GM23338 (cell line): Measurements from ENCODE around the gene P2RX4. TPM values are rescaled to one million over a fixed set of nuclear protein-coding genes. Genes with fewer than 3 reads are reported as not detected.
"Not testable (repeated sequence)": the region's sequence is repeated elsewhere in the genome, so short reads cannot be mapped to it uniquely, and the experiment has no call there.

Experiments
- ATAC-seq: fragments of 200-7000 bp; cut with Tn5 transposase; 3 replicates; pipeline ENCODE4 v1.9.1; 2020
- DNase-seq: peaks from one replicate; pipeline ENCODE4 v3.0.0-alpha.2; 2015; ENCODE audit warnings: low spot score
- H2AFZ ChIP-seq: fragments of 200-600 bp; sonication (generic); 2 replicates; pipeline ENCODE4 v1.8.0; 2016; ENCODE audit warnings: antibody characterized with exemption, mild to moderate bottlenecking, moderate library complexity
- H3F3A ChIP-seq: fragments of 200-600 bp; sonication (generic); replicated peaks from 2 replicates; pipeline ENCODE4 v1.8.0; 2017; ENCODE audit warnings: antibody characterized with exemption, mixed run types, low read depth
- H3K27ac ChIP-seq: fragments of 200-600 bp; sonication (generic); 2 replicates; pipeline ENCODE4 v1.6.1; 2016; ENCODE audit warnings: low read depth
- H3K27me3 ChIP-seq: fragments of 200-600 bp; sonication (generic); 2 replicates; pipeline ENCODE4 v1.8.0; 2016; ENCODE audit warnings: mild to moderate bottlenecking, mixed run types, moderate library complexity; ENCODE audit not compliant: insufficient read depth
- H3K36me3 ChIP-seq: fragments of 200-600 bp; sonication (generic); 2 replicates; pipeline ENCODE4 v1.8.0; 2016; ENCODE audit warnings: mild to moderate bottlenecking; ENCODE audit not compliant: insufficient read depth
- H3K4me1 ChIP-seq: fragments of 200-600 bp; sonication (generic); 2 replicates; pipeline ENCODE4 v1.8.0; 2016; ENCODE audit warnings: mild to moderate bottlenecking, moderate library complexity; ENCODE audit not compliant: insufficient read depth
- H3K4me2 ChIP-seq: fragments of 200-600 bp; sonication (generic); 2 replicates; pipeline ENCODE4 v1.7.1; 2017; ENCODE audit warnings: mixed run types
- H3K4me3 ChIP-seq: fragments of 200-600 bp; sonication (generic); 2 replicates; pipeline ENCODE4 v1.6.1; 2016; ENCODE audit warnings: mixed run types
- H3K79me2 ChIP-seq: fragments of 200-600 bp; sonication (generic); replicated peaks from 2 replicates; pipeline ENCODE4 v1.8.0; 2017; ENCODE audit warnings: mild to moderate bottlenecking; ENCODE audit not compliant: insufficient read depth
- H3K9me2 ChIP-seq: fragments of 200-600 bp; sonication (generic); 2 replicates; pipeline ENCODE4 v1.8.0; 2017; ENCODE audit not compliant: insufficient read depth
- H4K20me1 ChIP-seq: fragments of 200-600 bp; sonication (generic); replicated peaks from 2 replicates; pipeline ENCODE4 v1.8.0; 2017; ENCODE audit warnings: mild to moderate bottlenecking; ENCODE audit not compliant: insufficient read depth
- H3K27ac Mint-ChIP-seq: 2 replicates; pipeline ENCODE4 v1.8.0; 2020; ENCODE audit warnings: inconsistent platforms, mild to moderate bottlenecking, moderate library complexity, mixed read lengths
- H3K27me3 Mint-ChIP-seq: 3 replicates; pipeline ENCODE4 v1.8.0; 2022; ENCODE audit warnings: low read depth, mild to moderate bottlenecking, moderate library complexity, mixed read lengths, inconsistent platforms; ENCODE audit not compliant: insufficient read depth, poor library complexity
- H3K36me3 Mint-ChIP-seq: 3 replicates; pipeline ENCODE4 v1.8.0; 2021; ENCODE audit warnings: low read depth, mild to moderate bottlenecking, inconsistent platforms, moderate library complexity, mixed read lengths
- H3K4me1 Mint-ChIP-seq: 3 replicates; pipeline ENCODE4 v1.8.0; 2020; ENCODE audit warnings: mild to moderate bottlenecking, inconsistent platforms, mixed read lengths
- H3K4me3 Mint-ChIP-seq: 3 replicates; pipeline ENCODE4 v1.8.0; 2021; ENCODE audit warnings: moderate library complexity, mild to moderate bottlenecking, inconsistent platforms, mixed read lengths
- H3K9me3 Mint-ChIP-seq: 3 replicates; pipeline ENCODE4 v1.8.0; 2020; ENCODE audit warnings: moderate library complexity, mild to moderate bottlenecking, inconsistent platforms, mixed read lengths
- CREB1 ChIP-seq: fragments of 250-450 bp; sonication (Bioruptor Pico); IDR thresholded peaks from 2 replicates; pipeline ENCODE4 v1.5.0; 2020; ENCODE audit warnings: low read depth, mild to moderate bottlenecking, moderate library complexity
- CTCF ChIP-seq, 2 experiments: fragments of 200-600 bp in 1 of 2; sonication (generic) in 1 of 2; conservative IDR thresholded peaks; 2 replicates each; pipeline versions ENCODE4 v1.5.1 to v1.6.1; 2016 to 2017; ENCODE audit warnings: antibody characterized with exemption in 2 of 2, low read depth in 2 of 2, mild to moderate bottlenecking in 2 of 2, moderate library complexity in 1 of 2
- EZH2 ChIP-seq: fragments of 200-600 bp; sonication (generic); IDR thresholded peaks from one replicate; pipeline ENCODE4 v1.8.0; 2017; ENCODE audit warnings: antibody characterized with exemption, mild to moderate bottlenecking, low read depth; ENCODE audit not compliant: unreplicated experiment
- EZH2phosphoT487 ChIP-seq: fragments of 200-600 bp; sonication (generic); IDR thresholded peaks from one replicate; pipeline ENCODE4 v1.8.1; 2018; ENCODE audit warnings: antibody characterized with exemption; ENCODE audit not compliant: unreplicated experiment
- JUNB ChIP-seq: IDR thresholded peaks from one replicate; pipeline ENCODE4 v1.6.1; 2016; ENCODE audit warnings: antibody characterized with exemption; ENCODE audit not compliant: unreplicated experiment
- NANOG ChIP-seq: IDR thresholded peaks from 2 replicates; pipeline ENCODE4 v1.6.1; 2016; ENCODE audit warnings: antibody characterized with exemption, borderline replicate concordance
- POLR2AphosphoS5 ChIP-seq: IDR thresholded peaks from 2 replicates; pipeline ENCODE4 v1.6.1; 2016; ENCODE audit warnings: antibody characterized with exemption, low read depth
- REST ChIP-seq: IDR thresholded peaks from one replicate; pipeline ENCODE4 v1.6.1; 2018; ENCODE audit warnings: antibody characterized with exemption; ENCODE audit not compliant: unreplicated experiment
- STAT1 ChIP-seq: IDR thresholded peaks from one replicate; pipeline ENCODE4 v1.6.1; 2016; ENCODE audit warnings: antibody characterized with exemption; ENCODE audit not compliant: unreplicated experiment
- ZNF331 ChIP-seq: fragments of 250-450 bp; sonication (Bioruptor Pico); IDR thresholded peaks from 2 replicates; pipeline ENCODE4 v1.5.0; 2020; ENCODE audit warnings: low read depth, mild to moderate bottlenecking, moderate library complexity
- ZNF462 ChIP-seq: fragments of 250-450 bp; sonication (Bioruptor Pico); IDR thresholded peaks from 2 replicates; pipeline ENCODE4 v1.5.0; 2020; ENCODE audit warnings: mild to moderate bottlenecking, moderate library complexity
- polyA plus RNA-seq: library from polyadenylated mRNA; unstranded; fragments of >200 nt; fragmentation: Nextera tagmentation; extraction: Ambion mirVana; gene quantifications from 2 replicates; pipeline ENCODE4 v1.2.1, GENCODE V29; 2016
- total RNA-seq: library from RNA; depleted of rRNA; stranded (reverse); fragments of >200 nt; shearing (Covaris generic); gene quantifications from 2 replicates; pipeline ENCODE4 v1.2.3, GENCODE V29; 2014
- TF ChIP-seq, protein P1 (sequence below): IDR thresholded peaks from 2 replicates; pipeline ENCODE4 v1.6.1; 2016; ENCODE audit warnings: antibody characterized with exemption

P2RX4 gene
- total and polyA plus RNA-seq, 2 experiments from 2014 or later: 5.6 to 18.9 TPM

DNA sequence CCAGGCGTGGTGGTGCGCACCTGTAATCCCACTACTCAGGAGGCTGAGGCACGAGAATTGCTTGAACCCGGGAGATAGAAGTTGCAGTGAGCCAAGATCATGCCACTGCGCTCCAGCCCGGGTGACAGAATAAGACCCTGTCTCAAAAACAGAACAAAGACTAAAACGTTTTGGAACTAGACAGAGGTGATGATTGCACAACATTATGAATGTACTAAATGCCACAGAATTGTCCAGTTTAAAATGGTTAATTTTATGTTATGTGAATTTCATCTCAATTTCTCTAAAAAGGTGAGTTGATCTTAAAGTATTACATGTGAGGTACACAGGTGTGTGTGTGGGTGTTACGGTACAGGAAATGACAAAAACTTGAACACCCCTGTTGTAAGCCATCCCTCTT lies 16.5 kb downstream of the P2RX4 start:
- no peaks in the 10 kb centered on the region for H3K4me1 ChIP-seq
- TF ChIP-seq ZNF462: no peak
- no peak for TF ChIP-seq ZNF331 (CRISPR knock-in tag)
- TF ChIP-seq EZH2: no peak
- TF ChIP-seq CTCF (conservative IDR thresholded peaks at IDR 0.05; ENCODE audit: low read depth in 2 of 2): no peak
- TF ChIP-seq, protein P1, sequence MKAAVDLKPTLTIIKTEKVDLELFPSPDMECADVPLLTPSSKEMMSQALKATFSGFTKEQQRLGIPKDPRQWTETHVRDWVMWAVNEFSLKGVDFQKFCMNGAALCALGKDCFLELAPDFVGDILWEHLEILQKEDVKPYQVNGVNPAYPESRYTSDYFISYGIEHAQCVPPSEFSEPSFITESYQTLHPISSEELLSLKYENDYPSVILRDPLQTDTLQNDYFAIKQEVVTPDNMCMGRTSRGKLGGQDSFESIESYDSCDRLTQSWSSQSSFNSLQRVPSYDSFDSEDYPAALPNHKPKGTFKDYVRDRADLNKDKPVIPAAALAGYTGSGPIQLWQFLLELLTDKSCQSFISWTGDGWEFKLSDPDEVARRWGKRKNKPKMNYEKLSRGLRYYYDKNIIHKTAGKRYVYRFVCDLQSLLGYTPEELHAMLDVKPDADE: no peak
- TF ChIP-seq NANOG: no peak
- no peak for TF ChIP-seq JUNB
- TF ChIP-seq REST: no peak
- TF ChIP-seq STAT1: no peak
- TF ChIP-seq EZH2phosphoT487: no peak
- no peak for TF ChIP-seq CREB1
- no peak for TF ChIP-seq POLR2AphosphoS5
- H3K9me2 ChIP-seq: no peaks in the 10 kb centered on the region
- H3F3A ChIP-seq: no peaks in the 10 kb centered on the region
- H3K27ac Mint-ChIP-seq: no peak overlapping the region
- no peak overlapping the region for H3K4me3 Mint-ChIP-seq
- no peaks in the 10 kb centered on the region for H4K20me1 ChIP-seq
- H3K36me3 ChIP-seq: 0 out of 2 replicates have a peak, but pooled peaks cover under 1% of the 10 kb centered on the region
- ATAC-seq (no peak), DNase-seq (no peak)
- H3K79me2 ChIP-seq: no peaks in the 10 kb centered on the region
- peaks cover 3% of the 10 kb centered on the region; the same call in 2 of the 3 replicates for H3K4me1 Mint-ChIP-seq
- H2AFZ ChIP-seq: no peak overlapping the region
- no peaks in the 10 kb centered on the region for H3K27me3 ChIP-seq
- H3K36me3 Mint-ChIP-seq: peaks cover 2% of the 10 kb centered on the region; the same call in 1 of the 3 replicates
- H3K9me3 Mint-ChIP-seq: no peaks in the 10 kb centered on the region
- H3K4me2 ChIP-seq: no peak overlapping the region
- H3K27ac ChIP-seq: no peak overlapping the region
- H3K27me3 Mint-ChIP-seq: peaks cover 3% of the 10 kb centered on the region
- H3K4me3 ChIP-seq: no peak overlapping the region

DNA sequence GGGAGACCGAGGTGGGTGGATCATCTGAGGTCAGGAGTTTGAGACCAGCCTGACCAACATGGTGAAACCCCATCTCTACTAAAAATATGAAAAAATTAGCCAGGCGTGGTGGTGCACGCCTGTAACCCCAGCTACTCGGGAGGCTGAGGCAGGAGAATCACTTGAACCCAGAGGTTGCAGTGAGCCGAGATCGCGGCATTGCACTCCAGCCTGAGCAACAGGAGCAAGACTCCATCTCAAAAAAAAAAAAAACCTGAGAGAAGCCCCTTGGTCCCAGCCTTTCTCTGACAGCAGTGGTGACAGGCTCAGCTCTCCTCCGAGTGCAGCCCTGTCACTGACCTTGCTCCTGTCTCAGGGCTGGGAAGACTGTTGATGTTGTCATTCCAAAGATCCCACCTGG lies 16.9 kb downstream of the P2RX4 start:
- not testable (repeated sequence) for H3F3A ChIP-seq, H3K9me2 ChIP-seq, H3K27me3 Mint-ChIP-seq, H3K36me3 Mint-ChIP-seq, H3K4me1 Mint-ChIP-seq, H3K27ac ChIP-seq, DNase-seq, H3K36me3 ChIP-seq, H2AFZ ChIP-seq, H3K27me3 ChIP-seq, H3K4me3 ChIP-seq, H3K79me2 ChIP-seq, H3K27ac Mint-ChIP-seq, ATAC-seq, H3K4me3 Mint-ChIP-seq, H3K4me2 ChIP-seq, H3K4me1 ChIP-seq, H4K20me1 ChIP-seq, H3K9me3 Mint-ChIP-seq
